Measurements from ENCODE around the gene MMP17. TPM values are rescaled to one million over a fixed set of nuclear protein-coding genes. Genes with fewer than 3 reads are reported as not detected.

The MMP17 gene
- total and polyA plus RNA-seq, 4 donors = 0.17 to 0.37 (median 0.24) TPM; not detected in 1

DNA sequence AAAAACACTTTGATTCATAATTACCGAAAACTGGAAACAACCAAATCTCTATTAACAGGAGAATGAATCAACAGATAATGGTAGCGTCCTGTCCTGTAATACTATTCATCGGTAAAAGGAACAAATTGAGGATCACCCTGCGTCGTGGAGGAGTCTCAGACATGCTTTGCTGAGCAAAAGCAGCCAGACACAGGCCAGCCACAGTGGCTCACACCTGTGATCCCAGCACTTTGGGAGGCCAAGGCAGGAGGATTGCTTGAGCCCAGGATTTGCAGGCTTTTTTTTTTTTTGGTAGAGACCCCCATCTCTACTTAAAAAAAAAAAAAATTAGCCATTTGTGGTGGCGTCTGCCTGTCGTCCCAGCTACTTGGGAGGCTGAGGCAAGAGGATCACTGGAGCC lies 34.1 kb upstream of the MMP17 start:
- Histone ChIP-seq H3K36me3 (ENCODE audit: control insufficient read depth in 4 of 4, insufficient read depth in 3 of 4, low read depth in 1 of 4, low read length in 3 of 4) (peaks cover 7 to 55% (median 25%) of the 10 kb centered on the region in 4 donors), H3K9ac (ENCODE audit: low read depth in 1 of 2, low read length in 2 of 2) (no peak overlapping the region), H3K4me1 (ENCODE audit: control insufficient read depth in 4 of 4, insufficient read depth in 4 of 4, low read length in 3 of 4) (no peaks in the 10 kb centered on the region), H3K4me3 (ENCODE audit: low read depth in 1 of 3, low read length in 3 of 3) (no peak overlapping the region), H3K9me3 (ENCODE audit: control insufficient read depth in 4 of 4, low read length in 3 of 4) (no peaks in the 10 kb centered on the region), H3K27ac (ENCODE audit: low read depth in 1 of 2, low read length in 2 of 2) (no peak overlapping the region), H3K27me3 (ENCODE audit: control insufficient read depth in 4 of 4, insufficient read depth in 4 of 4, low read length in 3 of 4) (no peaks in the 10 kb centered on the region)
- TF ChIP-seq FOXA1 (IDR thresholded peaks at IDR 0.05) = no peak
- no peak for TF ChIP-seq JUND (IDR thresholded peaks at IDR 0.05)
- no peak for TF ChIP-seq EGR1 (IDR thresholded peaks at IDR 0.05; ENCODE audit: low read depth in 2 of 2)
- no peak for TF ChIP-seq FOXA2 (IDR thresholded peaks at IDR 0.05)
- TF ChIP-seq, protein P1, sequence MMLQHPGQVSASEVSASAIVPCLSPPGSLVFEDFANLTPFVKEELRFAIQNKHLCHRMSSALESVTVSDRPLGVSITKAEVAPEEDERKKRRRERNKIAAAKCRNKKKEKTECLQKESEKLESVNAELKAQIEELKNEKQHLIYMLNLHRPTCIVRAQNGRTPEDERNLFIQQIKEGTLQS (IDR thresholded peaks at IDR 0.05) = no peak
- TF ChIP-seq HNF4G (IDR thresholded peaks at IDR 0.05) = no peak
- no peak for TF ChIP-seq RAD21 (IDR thresholded peaks at IDR 0.05)
- no peak for TF ChIP-seq TAF1 (conservative IDR thresholded peaks at IDR 0.05)
- no peak for TF ChIP-seq RXRA (IDR thresholded peaks at IDR 0.05)
- no peak for DNase-seq (ENCODE audit: low spot score)
- 96% methylated on average over 7 of the region's 7 CpGs for WGBS

DNA sequence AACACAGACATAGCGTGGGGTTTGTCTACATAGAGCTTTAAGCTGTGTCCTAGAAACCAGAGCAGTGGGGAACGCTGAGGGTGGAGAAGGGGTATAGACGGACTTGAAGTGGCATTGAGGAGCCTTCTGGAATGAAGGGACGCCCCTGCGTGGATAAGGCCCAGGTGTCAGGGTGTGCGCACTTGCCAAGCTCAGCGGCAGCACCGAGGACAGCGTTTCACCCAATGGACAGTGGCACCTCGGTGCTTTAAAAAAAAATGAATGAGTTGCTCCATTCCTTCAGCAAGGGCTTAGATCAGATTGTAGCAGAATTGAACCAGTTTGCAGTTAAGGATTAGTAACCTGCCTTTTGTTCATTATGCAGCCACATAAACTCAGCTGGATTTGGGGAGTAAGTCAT lies 33.6 kb upstream of the MMP17 start:
- WGBS = 95% methylated on average over 10 of the region's 10 CpGs
- Histone ChIP-seq H3K9me3 (ENCODE audit: control insufficient read depth in 4 of 4, low read length in 3 of 4) (no peaks in the 10 kb centered on the region), H3K36me3 (ENCODE audit: control insufficient read depth in 4 of 4, insufficient read depth in 3 of 4, low read depth in 1 of 4, low read length in 3 of 4) (peaks cover 8 to 57% (median 26%) of the 10 kb centered on the region in 4 donors), H3K4me1 (ENCODE audit: control insufficient read depth in 4 of 4, insufficient read depth in 4 of 4, low read length in 3 of 4) (no peaks in the 10 kb centered on the region), H3K9ac (ENCODE audit: low read depth in 1 of 2, low read length in 2 of 2) (no peak overlapping the region), H3K27ac (ENCODE audit: low read depth in 1 of 2, low read length in 2 of 2) (no peak overlapping the region), H3K27me3 (ENCODE audit: control insufficient read depth in 4 of 4, insufficient read depth in 4 of 4, low read length in 3 of 4) (no peaks in the 10 kb centered on the region), H3K4me3 (ENCODE audit: low read depth in 1 of 3, low read length in 3 of 3) (no peak overlapping the region)
- DNase-seq (ENCODE audit: low spot score) = no peak
- TF ChIP-seq SP1 (IDR thresholded peaks at IDR 0.05) = no peak

DNA sequence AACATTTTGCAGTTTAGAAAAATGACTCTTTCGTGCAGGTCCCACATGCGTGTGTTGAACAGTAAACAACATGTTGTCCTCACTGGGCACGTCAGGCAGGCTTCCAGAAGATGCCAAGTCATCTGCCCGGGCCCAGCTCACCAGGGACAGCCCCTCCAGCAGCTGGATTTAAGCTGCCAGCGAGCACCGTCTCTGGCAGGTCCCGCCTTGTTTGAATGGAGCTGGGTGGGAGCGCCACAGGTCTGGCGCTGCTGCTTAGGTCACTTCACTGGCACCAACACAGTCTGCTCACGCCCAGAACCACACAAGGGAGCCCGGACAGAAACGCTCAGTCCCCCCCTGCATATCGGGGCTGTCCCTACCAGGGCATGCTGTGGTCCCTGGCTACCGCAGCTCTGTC lies 33.1 kb upstream of the MMP17 start:
- Histone ChIP-seq H3K27ac (ENCODE audit: low read depth in 1 of 2, low read length in 2 of 2) (no peak overlapping the region), H3K27me3 (ENCODE audit: control insufficient read depth in 4 of 4, insufficient read depth in 4 of 4, low read length in 3 of 4) (no peaks in the 10 kb centered on the region), H3K4me1 (ENCODE audit: control insufficient read depth in 4 of 4, insufficient read depth in 4 of 4, low read length in 3 of 4) (no peaks in the 10 kb centered on the region), H3K4me3 (ENCODE audit: low read depth in 1 of 3, low read length in 3 of 3) (no peak overlapping the region), H3K9me3 (ENCODE audit: control insufficient read depth in 4 of 4, low read length in 3 of 4) (no peaks in the 10 kb centered on the region), H3K36me3 (ENCODE audit: control insufficient read depth in 4 of 4, insufficient read depth in 3 of 4, low read depth in 1 of 4, low read length in 3 of 4) (peaks cover 11 to 57% (median 24%) of the 10 kb centered on the region in 4 donors), H3K9ac (ENCODE audit: low read depth in 1 of 2, low read length in 2 of 2) (no peak overlapping the region)
- TF ChIP-seq, protein P1 (IDR thresholded peaks at IDR 0.05) = no peak
- TF ChIP-seq, protein P2, sequence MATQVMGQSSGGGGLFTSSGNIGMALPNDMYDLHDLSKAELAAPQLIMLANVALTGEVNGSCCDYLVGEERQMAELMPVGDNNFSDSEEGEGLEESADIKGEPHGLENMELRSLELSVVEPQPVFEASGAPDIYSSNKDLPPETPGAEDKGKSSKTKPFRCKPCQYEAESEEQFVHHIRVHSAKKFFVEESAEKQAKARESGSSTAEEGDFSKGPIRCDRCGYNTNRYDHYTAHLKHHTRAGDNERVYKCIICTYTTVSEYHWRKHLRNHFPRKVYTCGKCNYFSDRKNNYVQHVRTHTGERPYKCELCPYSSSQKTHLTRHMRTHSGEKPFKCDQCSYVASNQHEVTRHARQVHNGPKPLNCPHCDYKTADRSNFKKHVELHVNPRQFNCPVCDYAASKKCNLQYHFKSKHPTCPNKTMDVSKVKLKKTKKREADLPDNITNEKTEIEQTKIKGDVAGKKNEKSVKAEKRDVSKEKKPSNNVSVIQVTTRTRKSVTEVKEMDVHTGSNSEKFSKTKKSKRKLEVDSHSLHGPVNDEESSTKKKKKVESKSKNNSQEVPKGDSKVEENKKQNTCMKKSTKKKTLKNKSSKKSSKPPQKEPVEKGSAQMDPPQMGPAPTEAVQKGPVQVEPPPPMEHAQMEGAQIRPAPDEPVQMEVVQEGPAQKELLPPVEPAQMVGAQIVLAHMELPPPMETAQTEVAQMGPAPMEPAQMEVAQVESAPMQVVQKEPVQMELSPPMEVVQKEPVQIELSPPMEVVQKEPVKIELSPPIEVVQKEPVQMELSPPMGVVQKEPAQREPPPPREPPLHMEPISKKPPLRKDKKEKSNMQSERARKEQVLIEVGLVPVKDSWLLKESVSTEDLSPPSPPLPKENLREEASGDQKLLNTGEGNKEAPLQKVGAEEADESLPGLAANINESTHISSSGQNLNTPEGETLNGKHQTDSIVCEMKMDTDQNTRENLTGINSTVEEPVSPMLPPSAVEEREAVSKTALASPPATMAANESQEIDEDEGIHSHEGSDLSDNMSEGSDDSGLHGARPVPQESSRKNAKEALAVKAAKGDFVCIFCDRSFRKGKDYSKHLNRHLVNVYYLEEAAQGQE (IDR thresholded peaks at IDR 0.05) = no peak
- TF ChIP-seq RXRA (IDR thresholded peaks at IDR 0.05) (no peak), HNF4G (IDR thresholded peaks at IDR 0.05) (no peak), TAF1 (conservative IDR thresholded peaks at IDR 0.05) (no peak), GABPA (IDR thresholded peaks at IDR 0.05 in 1 of 2, conservative IDR thresholded peaks at IDR 0.05 in 1 of 2) (no peak), YY1 (IDR thresholded peaks at IDR 0.05) (no peak)
- TF ChIP-seq, protein P3, sequence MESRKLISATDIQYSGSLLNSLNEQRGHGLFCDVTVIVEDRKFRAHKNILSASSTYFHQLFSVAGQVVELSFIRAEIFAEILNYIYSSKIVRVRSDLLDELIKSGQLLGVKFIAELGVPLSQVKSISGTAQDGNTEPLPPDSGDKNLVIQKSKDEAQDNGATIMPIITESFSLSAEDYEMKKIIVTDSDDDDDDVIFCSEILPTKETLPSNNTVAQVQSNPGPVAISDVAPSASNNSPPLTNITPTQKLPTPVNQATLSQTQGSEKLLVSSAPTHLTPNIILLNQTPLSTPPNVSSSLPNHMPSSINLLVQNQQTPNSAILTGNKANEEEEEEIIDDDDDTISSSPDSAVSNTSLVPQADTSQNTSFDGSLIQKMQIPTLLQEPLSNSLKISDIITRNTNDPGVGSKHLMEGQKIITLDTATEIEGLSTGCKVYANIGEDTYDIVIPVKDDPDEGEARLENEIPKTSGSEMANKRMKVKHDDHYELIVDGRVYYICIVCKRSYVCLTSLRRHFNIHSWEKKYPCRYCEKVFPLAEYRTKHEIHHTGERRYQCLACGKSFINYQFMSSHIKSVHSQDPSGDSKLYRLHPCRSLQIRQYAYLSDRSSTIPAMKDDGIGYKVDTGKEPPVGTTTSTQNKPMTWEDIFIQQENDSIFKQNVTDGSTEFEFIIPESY (IDR thresholded peaks at IDR 0.05) = no peak
- TF ChIP-seq, protein P4, sequence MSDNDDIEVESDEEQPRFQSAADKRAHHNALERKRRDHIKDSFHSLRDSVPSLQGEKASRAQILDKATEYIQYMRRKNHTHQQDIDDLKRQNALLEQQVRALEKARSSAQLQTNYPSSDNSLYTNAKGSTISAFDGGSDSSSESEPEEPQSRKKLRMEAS (IDR thresholded peaks at IDR 0.05) = no peak
- 95% methylated on average over 14 of the region's 14 CpGs for WGBS
- DNase-seq (ENCODE audit: low spot score) = no peak
